Peyer's patch (tissue), 4 donors: Measurements from ENCODE around the gene VPS35L. TPM values are rescaled to one million over a fixed set of nuclear protein-coding genes. Genes with fewer than 3 reads are reported as not detected.

Experiments used
- DNase-seq, 3 donors: peaks; one replicate each; pipeline ENCODE4 v3.0.0-alpha.2; 2017 to 2019
- H3K27ac ChIP-seq, 4 donors: fragments of 200-600 bp; sonication (generic); one replicate each; pipeline ENCODE4 v1.5.1; 2016 to 2019
- H3K27me3 ChIP-seq, 2 donors: fragments of 200-600 bp; sonication (generic); one replicate each; pipeline ENCODE4 v1.5.1; 2019
- H3K36me3 ChIP-seq, 3 donors: fragments of 200-600 bp; sonication (generic); one replicate each; pipeline ENCODE4 v1.5.1; 2016 to 2019
- H3K4me1 ChIP-seq, 4 donors: fragments of 200-600 bp; sonication (generic); one replicate each; pipeline ENCODE4 v1.5.1; 2016 to 2019
- H3K4me3 ChIP-seq, 4 donors: fragments of 200-600 bp; sonication (generic); 1 replicate in 3 of 4; 2 replicates in 1 of 4; pipeline ENCODE4 v1.5.1; 2016 to 2019; ENCODE audit warnings: mild to moderate bottlenecking in 1 of 4
- H3K9me3 ChIP-seq, 4 donors: fragments of 200-600 bp; sonication (generic); one replicate each; pipeline ENCODE4 v1.5.1; 2016 to 2019; ENCODE audit warnings: mild to moderate bottlenecking in 1 of 4
- CTCF ChIP-seq, 6 experiments: fragments of 450-650 bp in 4 of 6; fragments of 200-600 bp in 2 of 6; sonication (generic) in 1 of 6; IDR thresholded peaks; one replicate each; pipeline ENCODE4 v1.5.1; 2017 to 2019; ENCODE audit warnings: antibody characterized with exemption in 6 of 6, mild to moderate bottlenecking in 3 of 6, moderate library complexity in 1 of 6
- POLR2A ChIP-seq, 2 donors: fragments of 450-650 bp; IDR thresholded peaks; one replicate each; pipeline ENCODE4 v1.5.1; 2017; ENCODE audit warnings: antibody characterized with exemption in 2 of 2, mild to moderate bottlenecking in 2 of 2, moderate library complexity in 2 of 2
- total RNA-seq, 4 donors: library from RNA; depleted of rRNA; stranded (reverse); fragments of >200 nt; gene quantifications; one replicate each; pipeline ENCODE4 v1.1.0, GENCODE V29; 2016

VPS35L gene
- total RNA-seq, 4 donors from 2014 or later = 35.2 to 71.8 (median 45.2) TPM

GRCh38 chr16:19746561-19746960, 191.1 kb downstream of the VPS35L start:
- Histone ChIP-seq H3K4me1 (peaks cover 0 to 4% (median 0%) of the 10 kb centered on the region in 4 donors), H3K27ac (no peak overlapping the region), H3K9me3 (no peaks in the 10 kb centered on the region), H3K4me3 (no peak overlapping the region), H3K36me3 (no peaks in the 10 kb centered on the region), H3K27me3 (no peaks in the 10 kb centered on the region)
- no peak for DNase-seq
- TF ChIP-seq POLR2A (IDR thresholded peaks at IDR 0.05) (no peak), CTCF (IDR thresholded peaks at IDR 0.05) (no peak)

GRCh38 chr16:19748389-19749168, 193.1 kb downstream of the VPS35L start:
- no peaks in the 10 kb centered on the region for H3K4me1 ChIP-seq
- no peaks in the 10 kb centered on the region for H3K27me3 ChIP-seq
- H3K9me3 ChIP-seq = no peaks in the 10 kb centered on the region
- no peak for DNase-seq
- no peak for TF ChIP-seq CTCF (IDR thresholded peaks at IDR 0.05)
- no peak for TF ChIP-seq POLR2A (IDR thresholded peaks at IDR 0.05)
- no peaks in the 10 kb centered on the region for H3K36me3 ChIP-seq
- H3K27ac ChIP-seq = no peak overlapping the region
- H3K4me3 ChIP-seq = no peak overlapping the region

GRCh38 chr16:19749571-19750080, 194.1 kb downstream of the VPS35L start:
- H3K36me3 ChIP-seq = no peaks in the 10 kb centered on the region
- TF ChIP-seq CTCF (IDR thresholded peaks at IDR 0.05) (no peak), POLR2A (IDR thresholded peaks at IDR 0.05) (no peak)
- H3K27me3 ChIP-seq = no peaks in the 10 kb centered on the region
- H3K4me3 ChIP-seq = no peak overlapping the region
- no peaks in the 10 kb centered on the region for H3K9me3 ChIP-seq
- H3K27ac ChIP-seq = no peak overlapping the region
- no peak for DNase-seq
- H3K4me1 ChIP-seq = no peaks in the 10 kb centered on the region

Other genes with a start within 250 kb of the VPS35L start
- gene TMC5, start 137.8 kb upstream of the VPS35L start, total RNA-seq = 100 to 1,000 TPM in 3 of 4 donors, 10 to 100 TPM in 1; 26.4 to 218 (median 175) TPM
- gene GDE1, start 33.6 kb upstream of the VPS35L start, total RNA-seq = 10 to 100 TPM; 39.6 to 82.8 (median 59.4) TPM
- gene CCP110, start 31.8 kb upstream of the VPS35L start, total RNA-seq = 10 to 100 TPM; 12.4 to 21.5 (median 15.6) TPM
- 10 to 100 TPM in 3 of 4 donors, 1 to 10 TPM in 1; 10.0 to 26.1 (median 19.9) TPM for gene KNOP1, start 162.5 kb downstream of the VPS35L start, total RNA-seq
- 10 to 100 TPM in 2 of 4 donors, 1 to 10 TPM in 2; 8.2 to 42.9 (median 10.3) TPM for gene IQCK, start 162.6 kb downstream of the VPS35L start, total RNA-seq